ENCODE measurements around the gene RAP1GAP.

RAP1GAP gene

GRCh38 chr1:21565285-21565684 lies 103.9 kb downstream of the RAP1GAP start:
- DNase-seq (ENCODE audit: low spot score): no peak
- in situ Hi-C loops (cut with MboI; ENCODE audit: low sequenced_read_pairs, unreplicated experiment): no loop called here
- TF ChIP-seq CTCF (IDR thresholded peaks at IDR 0.05; ENCODE audit: borderline replicate concordance, control extremely low read depth, extremely low read depth, insufficient read depth, missing control alignments): no peak

DNA sequence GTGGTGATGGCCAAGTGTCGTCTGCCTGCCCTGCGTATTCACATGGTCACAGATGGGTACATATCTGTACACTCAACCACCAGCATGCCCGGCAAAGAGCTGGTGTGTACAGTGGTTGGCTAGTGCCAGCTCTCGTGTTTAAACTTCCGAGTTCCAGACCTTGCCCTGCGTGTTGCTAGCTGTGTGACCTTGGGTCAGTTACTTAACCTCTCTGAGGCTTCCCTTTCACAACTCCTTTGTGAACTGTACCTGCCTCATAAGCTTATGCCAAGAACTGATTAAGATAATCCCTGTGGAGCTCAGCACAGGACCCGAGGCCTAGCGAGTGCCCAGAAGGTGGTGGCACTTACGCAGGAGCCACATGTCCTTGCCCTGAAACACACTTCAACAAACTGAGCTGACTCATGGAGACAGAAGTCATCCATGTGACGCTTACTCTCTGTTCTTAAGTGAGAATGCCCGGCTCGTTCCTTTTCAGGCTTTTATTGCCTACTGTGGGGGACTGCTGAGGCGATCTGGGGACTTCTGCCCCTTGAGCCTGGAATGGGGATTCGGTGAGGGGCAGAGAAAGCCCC lies 104.5 kb downstream of the RAP1GAP start:
- TF ChIP-seq CTCF (IDR thresholded peaks at IDR 0.05; ENCODE audit: borderline replicate concordance, control extremely low read depth, extremely low read depth, insufficient read depth, missing control alignments): no peak
- DNase-seq (ENCODE audit: low spot score): no peak
- in situ Hi-C loops (cut with MboI; ENCODE audit: low sequenced_read_pairs, unreplicated experiment): no loop called here

GRCh38 chr1:21563971-21564370 lies 105.2 kb downstream of the RAP1GAP start:
- TF ChIP-seq CTCF (IDR thresholded peaks at IDR 0.05; ENCODE audit: borderline replicate concordance, control extremely low read depth, extremely low read depth, insufficient read depth, missing control alignments): no peak
- in situ Hi-C loops (cut with MboI; ENCODE audit: low sequenced_read_pairs, unreplicated experiment): no loop called here

DNA sequence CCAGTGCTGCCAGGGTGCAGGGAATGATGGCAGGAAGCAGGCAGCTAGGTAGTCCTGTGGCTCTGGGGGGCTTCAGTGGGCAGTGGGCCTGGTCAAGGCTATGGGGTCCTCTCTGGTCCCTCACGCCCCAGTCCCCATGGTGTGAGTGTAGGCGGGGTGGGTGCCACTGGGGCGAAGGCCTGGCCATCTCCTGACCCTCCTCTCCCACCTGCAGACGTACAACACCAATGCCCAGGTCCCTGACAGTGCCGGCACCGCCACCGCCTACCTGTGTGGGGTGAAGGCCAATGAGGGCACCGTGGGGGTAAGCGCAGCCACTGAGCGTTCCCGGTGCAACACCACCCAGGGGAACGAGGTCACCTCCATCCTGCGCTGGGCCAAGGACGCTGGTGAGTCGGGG lies 106.3 kb downstream of the RAP1GAP start:
- in situ Hi-C loops (cut with MboI; ENCODE audit: low sequenced_read_pairs, unreplicated experiment): no loop called here
- TF ChIP-seq CTCF (IDR thresholded peaks at IDR 0.05; ENCODE audit: borderline replicate concordance, control extremely low read depth, extremely low read depth, insufficient read depth, missing control alignments): no peak
- DNase-seq (ENCODE audit: low spot score): no peak

More at GRCh38 chr1:21563971-21564370, 105.2 kb downstream of the RAP1GAP start:
- DNase-seq (ENCODE audit: low spot score): no peak

- TF ChIP-seq CTCF (IDR thresholded peaks at IDR 0.05; ENCODE audit: borderline replicate concordance, control extremely low read depth, extremely low read depth, insufficient read depth, missing control alignments): no peak
- in situ Hi-C loops (cut with MboI; ENCODE audit: low sequenced_read_pairs, unreplicated experiment): no loop called here
- DNase-seq (ENCODE audit: low spot score): no peak
Observed at GRCh38 chr1:21560916-21561638, 108.1 kb downstream of the RAP1GAP start.

DNA sequence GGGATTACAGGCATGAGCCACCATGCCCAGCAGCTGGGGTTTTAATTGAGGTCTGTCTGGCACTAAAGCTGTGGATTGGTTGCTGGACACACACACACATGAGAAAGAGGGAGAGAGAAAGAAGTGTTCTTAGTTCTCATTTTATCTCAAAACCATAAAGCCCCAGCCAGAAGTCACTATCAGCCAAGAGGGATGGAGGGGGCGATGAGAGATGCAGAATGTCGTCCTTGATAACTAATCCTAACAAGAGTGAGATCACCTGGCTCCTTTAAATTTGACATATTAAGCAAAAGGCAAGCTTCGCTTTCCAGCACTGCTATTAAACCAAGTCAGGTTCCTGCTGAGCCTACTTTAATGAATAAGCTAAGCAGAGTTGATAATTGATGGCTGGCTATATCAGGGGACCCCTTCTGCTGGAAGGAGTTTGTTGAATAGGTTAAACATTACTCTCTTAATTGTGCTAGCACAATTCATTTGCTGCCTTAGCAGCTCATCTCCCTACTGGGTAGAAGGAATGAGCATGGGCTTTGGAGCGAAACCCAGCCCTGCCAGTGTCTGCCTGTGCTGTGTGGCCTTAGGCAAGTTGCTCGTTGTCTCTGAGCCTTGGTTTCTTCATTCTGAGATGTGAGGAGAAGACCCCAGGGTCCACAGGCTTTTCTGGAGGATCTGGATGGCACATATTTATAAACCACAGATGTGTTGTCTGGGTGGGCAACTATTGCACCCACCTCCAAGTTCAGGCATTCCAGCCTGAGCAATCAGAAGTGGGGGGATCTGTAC lies 109.2 kb downstream of the RAP1GAP start:
- TF ChIP-seq CTCF (IDR thresholded peaks at IDR 0.05; ENCODE audit: borderline replicate concordance, control extremely low read depth, extremely low read depth, insufficient read depth, missing control alignments): no peak
- in situ Hi-C loops (cut with MboI; ENCODE audit: low sequenced_read_pairs, unreplicated experiment): no loop called here
- DNase-seq (ENCODE audit: low spot score): no peak
